HG03280 (cell line): Measurements from ENCODE around the gene ARID1B.
A peak's percentile ranks its signal among the peaks of the same experiment; 100 is the strongest.

ENCODE experiments used
- ATAC-seq: cut with Tn5 transposase; IDR thresholded peaks from one replicate; pipeline ENCODE4 v1.9.1; 2021; ENCODE audit warnings: mild to moderate bottlenecking, moderate library complexity; ENCODE audit not compliant: unreplicated experiment

Gene ARID1B

DNA sequence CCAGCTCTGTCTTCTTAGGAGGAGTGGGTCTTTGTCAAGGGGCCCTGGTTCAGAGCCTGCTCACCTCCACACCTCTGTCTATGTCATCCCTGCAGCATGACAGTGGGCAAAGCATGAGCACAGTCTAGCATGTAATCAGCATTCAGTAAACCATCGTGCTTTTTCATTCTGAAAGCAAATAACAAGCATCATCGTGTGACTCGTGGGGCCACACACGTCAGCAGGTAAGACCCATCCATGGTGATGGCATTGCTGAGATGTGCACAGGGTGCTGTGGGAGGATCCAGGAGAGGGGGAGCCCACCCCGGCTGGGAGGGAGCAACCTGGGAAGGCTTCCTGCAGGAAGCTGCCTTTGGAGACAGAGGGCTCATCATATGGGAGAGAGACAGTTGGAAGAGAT, 439.4 kb downstream of the ARID1B start:
- no peak for ATAC-seq

- no peak for ATAC-seq
These were observed 440.2 kb downstream of the ARID1B start for GRCh38 chr6:157217198-157217893.

GRCh38 chr6:157217894-157218370, 440.8 kb downstream of the ARID1B start:
- ATAC-seq: no peak

DNA sequence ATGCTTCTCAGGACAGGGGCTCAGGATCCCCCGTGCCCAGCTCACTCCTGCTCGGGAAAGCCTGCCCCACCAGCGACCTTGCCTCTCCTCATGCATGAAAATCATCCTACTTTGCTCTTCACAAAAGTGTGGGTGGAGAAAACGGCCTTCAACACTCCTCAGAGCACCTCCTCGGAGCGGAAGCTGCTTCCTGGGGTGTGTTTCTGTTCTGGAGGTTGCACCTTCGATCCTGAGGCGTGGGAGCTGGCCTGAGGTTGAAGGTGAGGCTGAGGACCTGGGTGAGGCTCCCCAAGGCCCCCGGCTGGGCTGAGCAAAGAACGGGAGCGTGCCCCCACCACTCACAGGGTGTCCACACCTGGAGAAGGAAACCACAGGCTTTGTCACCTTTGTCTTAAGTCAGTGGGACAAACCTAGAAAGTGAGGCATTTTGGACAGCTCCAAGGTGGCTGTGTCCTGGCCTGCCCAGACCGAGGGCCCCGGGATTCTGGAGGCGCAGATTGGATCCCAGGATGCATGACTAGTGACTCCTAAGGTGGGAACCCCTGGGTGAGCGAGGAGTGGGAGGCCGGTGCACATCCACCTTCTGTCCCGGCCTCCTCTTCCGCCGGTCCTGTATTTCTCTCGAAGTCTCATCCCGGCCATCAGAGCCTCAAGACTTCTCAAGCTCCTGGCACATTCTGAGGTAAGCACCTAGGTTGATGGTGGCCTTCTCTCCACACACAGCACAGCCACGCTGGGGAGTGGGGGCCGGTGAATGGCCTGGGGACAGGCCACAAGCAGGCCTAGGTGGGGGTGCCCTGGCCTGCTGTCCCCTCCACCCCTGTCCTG, 441.4 kb downstream of the ARID1B start:
- no peak for ATAC-seq

- ATAC-seq: no peak
These were observed 442.3 kb downstream of the ARID1B start for GRCh38 chr6:157219201-157220200.

- ATAC-seq: no peak
These were observed 443.3 kb downstream of the ARID1B start for GRCh38 chr6:157220485-157220884.

DNA sequence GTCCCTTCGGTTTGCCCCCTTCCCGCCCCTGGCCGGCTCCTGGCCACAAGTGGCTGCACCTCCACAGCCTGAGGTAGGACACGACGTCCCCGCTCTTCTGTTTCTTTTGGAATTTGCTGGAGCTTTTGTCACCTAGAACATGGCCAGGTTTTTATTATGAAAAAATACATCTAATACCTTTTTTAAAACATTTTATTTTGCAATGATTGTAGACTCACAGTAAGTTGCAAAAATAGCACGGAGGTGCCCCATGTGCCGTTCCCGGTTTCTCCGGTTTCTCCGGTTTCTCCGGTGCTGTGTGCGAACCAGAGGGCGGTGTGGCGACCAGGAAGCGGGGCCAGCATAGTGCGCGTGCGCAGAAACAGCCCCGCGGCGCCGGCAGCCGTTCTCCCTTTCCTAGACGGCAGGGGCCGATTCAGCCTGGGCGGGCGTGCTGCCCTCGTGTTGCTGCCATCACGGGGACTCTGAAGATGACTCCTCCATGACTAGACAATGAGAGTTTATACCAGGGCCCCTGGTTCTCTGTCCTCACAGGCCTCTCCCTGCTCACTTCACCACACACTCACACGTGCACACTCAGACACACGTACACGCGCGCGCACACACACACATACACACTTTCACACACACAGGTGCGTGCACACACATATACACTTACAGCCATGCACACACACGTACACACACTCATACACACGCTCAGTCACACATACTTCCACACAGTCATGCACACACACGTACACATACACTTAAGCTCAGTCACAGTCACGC, 444.1 kb downstream of the ARID1B start:
- ATAC-seq: peak; percentile 51

DNA sequence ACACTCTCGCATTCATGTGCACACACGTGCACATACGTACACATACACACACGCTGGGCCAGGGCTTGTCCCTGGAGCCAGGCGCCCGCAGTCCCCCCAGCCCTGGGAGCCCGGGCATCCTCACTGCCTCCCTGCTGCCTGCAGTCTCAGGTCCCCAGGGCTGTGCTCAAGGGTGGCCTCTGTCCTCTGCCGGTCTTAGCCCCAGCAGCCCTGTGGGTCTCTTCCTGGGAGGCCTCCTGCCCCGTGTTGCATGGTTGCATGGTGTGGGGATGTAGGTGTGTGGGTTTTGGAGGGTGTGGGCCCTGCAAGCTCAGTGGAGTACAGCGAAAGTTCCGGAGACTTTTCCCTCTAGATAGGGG, 444.6 kb downstream of the ARID1B start:
- no peak for ATAC-seq

- no peak for ATAC-seq
These were observed 445.2 kb downstream of the ARID1B start for GRCh38 chr6:157222201-157222981.

DNA sequence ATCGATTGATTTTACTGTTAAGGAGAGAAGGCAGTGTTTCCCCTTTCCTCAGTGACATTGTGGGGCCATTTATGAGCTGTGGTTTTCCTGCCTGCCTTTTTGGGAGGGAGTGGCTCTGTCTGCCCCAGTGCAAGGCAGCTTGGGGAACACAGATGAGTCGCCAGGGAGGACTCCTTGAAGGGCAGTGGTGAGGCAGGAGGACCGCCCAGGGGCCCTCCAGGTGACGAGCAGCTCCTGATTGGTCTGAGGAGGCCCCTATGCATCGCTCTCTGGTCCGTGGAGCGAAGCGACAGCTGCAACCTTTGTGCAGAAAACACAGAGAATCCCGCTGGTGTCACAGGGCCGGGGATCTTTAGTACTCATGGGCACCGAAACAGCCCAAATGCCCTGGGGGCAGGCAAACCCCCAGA, 445.8 kb downstream of the ARID1B start:
- no peak for ATAC-seq

GRCh38 chr6:157223511-157223910, 446.3 kb downstream of the ARID1B start:
- no peak for ATAC-seq

DNA sequence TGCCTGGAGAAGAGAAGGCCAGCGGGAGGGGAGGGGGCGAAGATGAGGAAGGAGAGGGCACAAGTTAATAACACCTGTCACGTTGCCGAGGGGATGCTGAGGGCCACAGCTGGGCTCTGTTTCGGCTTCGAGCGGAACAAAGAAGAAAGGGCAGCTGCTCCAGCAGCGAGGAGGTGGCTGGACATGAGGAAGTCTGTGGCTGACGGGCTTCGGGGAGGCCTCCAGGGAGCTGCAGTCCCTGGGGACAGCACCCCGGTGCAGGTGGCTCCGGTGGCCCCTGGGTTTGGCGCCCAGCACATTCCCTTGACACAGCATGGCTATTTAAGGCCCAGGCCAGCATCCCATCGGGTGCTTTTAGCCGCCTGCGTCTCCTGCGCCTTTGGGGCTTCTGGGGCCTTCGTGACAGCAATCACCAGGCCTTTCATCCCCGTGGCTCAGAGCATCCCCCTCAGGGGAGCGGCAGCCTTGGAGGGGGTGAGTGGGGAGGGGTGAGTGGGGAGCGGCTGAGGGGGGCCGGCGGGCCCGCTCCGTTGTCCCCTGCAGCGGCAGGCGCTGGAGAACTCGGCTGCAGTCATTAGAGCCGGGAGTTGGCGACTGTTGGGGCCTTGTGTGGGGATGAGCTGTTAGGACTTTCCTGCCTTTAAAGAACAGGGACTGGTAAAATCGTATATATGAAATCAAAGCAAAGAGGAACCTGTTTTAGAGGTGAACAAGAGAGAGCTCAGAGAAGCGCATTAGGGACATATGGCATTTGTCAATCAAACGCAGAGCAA, 447.2 kb downstream of the ARID1B start:
- ATAC-seq: no peak

- ATAC-seq: no peak
These were observed 447.9 kb downstream of the ARID1B start for GRCh38 chr6:157224951-157225574.

DNA sequence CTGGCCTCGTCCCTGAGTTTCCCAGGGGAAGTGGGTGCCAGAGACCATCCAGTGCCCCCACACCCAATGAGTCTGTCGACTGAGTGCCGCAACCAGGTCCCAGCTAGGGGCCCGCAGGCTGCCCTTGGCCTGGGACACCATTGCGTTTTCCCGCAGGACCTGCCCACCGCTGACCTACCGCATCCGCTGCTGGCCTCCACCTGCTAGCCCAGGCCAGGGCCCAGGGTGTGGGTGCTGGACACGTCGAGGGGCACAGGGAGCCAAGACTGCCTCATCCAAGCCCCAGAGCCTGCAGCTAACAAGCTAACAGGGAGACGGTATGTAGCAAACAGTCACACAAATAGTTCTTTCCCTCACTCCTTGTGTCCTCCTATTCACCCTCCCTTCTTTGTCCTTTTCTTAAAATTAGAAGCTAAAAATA, 448.4 kb downstream of the ARID1B start:
- no peak for ATAC-seq

DNA sequence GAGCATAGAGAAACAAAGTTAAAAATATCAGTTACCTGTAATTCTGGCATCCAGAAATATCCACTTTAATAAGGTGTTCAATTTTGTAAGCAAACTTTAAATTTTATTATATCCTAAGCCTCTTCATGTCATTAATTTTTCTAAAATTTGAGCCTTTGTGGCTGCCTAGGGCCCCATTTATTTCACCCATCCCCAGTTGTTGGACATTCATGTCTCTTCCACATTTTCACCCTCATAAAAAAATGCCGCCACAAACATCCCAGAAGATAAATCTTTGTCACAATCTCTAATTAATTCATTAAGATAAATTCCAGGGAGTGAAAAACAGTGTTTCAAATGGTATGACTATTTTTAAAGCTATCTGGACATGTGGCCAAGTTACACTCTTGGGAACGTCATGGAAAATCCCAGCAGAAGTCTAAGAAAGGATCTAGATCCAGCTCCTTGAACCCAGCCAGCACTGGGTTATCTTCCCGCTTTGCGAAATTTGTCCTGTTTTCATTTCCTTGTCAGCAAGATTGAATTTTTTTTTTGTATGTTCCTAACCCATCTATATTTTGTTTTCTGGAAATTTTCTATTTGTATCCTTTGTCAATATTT, 448.9 kb downstream of the ARID1B start:
- ATAC-seq: no peak

- no peak for ATAC-seq
These were observed 449.6 kb downstream of the ARID1B start for GRCh38 chr6:157226761-157227160.

DNA sequence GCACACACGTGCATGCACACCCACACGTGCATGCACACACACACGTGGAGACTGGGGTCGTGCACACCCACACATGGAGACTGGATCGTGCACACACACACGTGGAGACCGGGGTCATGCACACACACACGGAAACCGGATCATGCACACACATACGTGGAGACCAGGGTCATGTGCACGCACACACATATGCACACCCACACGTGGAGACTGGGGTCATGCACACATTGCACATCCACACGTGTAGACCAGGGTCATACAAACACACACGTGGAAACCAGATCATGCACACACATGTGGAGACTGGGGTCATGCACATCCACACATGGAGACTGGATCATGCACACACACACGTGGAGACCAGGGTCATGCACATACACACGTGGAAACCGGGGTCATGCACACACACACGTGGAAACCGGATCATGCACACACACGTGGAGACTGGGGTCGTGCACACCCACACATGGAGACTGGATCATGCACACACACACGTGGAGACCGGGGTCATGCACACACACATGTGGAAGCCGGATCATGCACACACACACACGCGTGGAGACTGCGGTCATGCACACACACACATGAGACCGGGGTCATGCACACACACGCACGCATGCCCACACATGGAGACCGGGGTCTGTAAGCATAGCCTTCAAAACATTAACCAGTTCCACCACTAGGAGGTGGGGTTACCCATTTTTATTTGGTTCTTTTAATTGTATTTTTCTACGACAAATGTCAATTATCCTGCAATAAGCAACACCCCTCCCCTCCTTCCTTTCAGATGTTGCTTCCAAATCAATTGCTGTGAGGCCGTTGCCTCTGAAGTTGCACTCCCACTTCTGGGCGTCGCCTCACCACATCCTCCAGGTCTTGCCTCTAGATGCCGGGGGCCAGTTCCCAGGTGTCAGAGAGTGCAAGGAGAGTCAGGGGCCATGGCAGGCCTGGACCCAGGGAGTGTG, 450.3 kb downstream of the ARID1B start:
- ATAC-seq: no peak
